ENCODE data around the gene PIK3R5.
"Not testable (repeated sequence)": the region's sequence is repeated elsewhere in the genome, so short reads cannot be mapped to it uniquely, and the experiment has no call there.

PIK3R5 gene

DNA sequence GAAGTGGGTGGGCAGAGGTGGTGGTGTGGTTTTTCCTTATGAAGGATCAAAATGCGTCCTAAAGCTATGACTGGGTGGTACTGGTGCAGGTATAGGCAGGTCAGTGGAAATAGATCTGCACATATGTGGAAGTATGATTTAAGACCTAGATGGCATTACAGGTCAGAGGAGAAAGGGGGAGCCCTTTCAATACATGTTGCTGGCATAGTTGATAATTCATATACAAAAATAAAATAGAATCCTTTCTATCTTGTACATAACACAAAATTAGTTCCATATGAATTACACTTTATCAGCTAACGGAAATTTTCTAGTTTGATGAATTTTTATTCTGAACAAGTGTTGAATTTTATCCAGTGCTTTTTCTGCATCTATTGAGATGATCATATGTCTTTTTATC, 20.8 kb upstream of the PIK3R5 start:
- no peak for DNase-seq (ENCODE audit: low read depth)

- DNase-seq (ENCODE audit: low read depth) = no peak
Measured at GRCh38 chr17:8985054-8985701, 19.7 kb upstream of the PIK3R5 start.

DNA sequence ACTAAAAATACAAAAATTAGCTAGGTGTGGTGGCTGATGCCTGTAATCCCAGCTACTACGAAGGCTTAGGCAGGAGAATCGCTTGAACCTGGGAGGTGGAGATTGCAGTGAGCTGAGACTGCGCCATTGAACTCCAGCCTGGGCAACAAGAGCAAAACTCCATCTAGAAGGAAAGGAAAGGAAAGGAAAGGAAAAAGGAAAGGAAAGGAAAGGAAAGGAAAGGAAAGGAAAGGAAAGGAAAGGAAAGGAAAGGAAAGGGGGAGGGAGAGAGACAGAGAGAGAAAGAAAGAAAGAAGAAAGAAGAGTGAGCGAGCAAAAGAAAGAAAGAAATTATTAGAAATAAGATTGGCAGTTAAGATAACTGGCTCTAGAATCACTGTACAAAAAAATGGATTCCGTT, 18.7 kb upstream of the PIK3R5 start:
- not testable (repeated sequence) for DNase-seq (ENCODE audit: low read depth)

GRCh38 chr17:8981443-8981842, 15.9 kb upstream of the PIK3R5 start:
- DNase-seq (ENCODE audit: low read depth) = no peak

DNA sequence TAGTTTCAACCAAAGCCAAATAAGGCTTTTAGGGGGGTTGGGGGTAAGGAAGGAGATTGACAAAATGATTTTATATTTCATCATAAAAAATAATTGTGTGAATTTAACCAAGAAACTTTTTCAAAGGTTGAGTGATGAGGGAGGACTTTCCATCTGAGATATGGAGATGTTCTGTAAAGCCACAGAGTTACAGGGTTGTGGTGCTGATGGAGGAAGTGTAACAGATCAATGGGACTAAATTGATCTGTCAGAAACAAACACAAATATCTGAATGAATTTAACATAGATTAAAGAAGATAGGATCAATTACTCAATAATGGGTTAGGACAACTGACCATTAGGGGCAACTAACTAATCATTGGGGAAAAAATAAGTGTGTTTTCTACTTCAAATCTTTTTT, 14.2 kb upstream of the PIK3R5 start:
- DNase-seq (ENCODE audit: low read depth) = no peak

- DNase-seq (ENCODE audit: low read depth) = no peak
Measured at GRCh38 chr17:8976638-8977037, 11.1 kb upstream of the PIK3R5 start.

- DNase-seq (ENCODE audit: low read depth) = no peak
Measured at GRCh38 chr17:8975091-8975725, 9.7 kb upstream of the PIK3R5 start.

- DNase-seq (ENCODE audit: low read depth) = no peak
Measured at GRCh38 chr17:8969901-8970300, 4.4 kb upstream of the PIK3R5 start.

DNA sequence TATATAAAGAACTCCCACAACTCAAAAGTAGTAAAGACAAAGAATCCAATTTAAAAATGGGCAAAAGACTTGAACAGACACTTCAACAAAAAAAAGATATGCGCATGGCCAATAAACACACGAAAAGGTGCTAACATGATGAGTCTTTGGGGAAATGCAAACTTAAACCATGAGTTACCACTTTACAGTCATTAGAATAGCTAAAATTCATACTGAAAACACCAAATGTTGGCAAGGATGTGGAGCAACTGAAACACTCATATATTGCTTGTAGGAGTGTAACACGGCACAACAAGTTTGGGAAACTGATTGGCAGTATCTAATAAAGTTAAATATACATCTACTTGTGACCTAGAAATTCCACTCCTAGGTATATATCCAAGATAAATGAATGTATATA, 3.0 kb upstream of the PIK3R5 start:
- no peak for DNase-seq (ENCODE audit: low read depth)

DNA sequence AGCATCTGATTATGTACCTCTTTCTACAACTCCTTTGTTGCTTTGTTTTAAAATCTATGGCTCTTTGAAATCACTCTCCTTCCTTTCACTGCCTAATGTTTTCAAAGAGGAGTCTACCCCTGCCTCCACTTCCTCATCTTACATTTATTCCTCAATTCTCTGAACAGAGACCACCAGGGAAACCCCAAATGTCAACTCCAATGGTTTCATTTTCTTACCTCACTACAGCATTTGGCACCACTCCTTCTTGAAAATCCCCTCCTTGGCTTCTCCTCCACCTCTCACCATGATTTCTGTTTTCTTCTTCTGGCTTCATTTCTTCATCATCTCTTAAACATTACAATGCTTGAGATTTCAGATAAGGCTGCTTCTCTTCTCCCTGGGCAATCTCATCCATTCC, 2.4 kb upstream of the PIK3R5 start:
- DNase-seq (ENCODE audit: low read depth) = no peak

DNA sequence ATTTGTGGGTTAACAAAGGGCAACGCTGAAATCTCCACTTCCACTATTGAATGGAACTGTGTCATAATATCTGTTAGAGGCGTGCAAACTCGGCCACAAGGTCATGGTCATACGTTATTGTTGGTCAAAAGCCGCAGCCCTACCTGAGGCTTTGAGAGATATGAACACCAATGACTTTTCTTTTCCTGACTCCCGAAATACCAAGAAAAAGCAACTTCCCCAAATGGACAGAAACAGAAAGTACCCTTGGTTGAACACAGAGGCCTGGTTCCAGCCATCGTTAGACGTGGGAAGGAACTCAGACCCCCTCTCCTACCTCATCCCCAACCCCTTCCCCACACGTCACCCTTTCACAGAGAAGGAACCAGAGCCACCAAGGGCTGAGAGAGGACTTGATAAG, 1.4 kb upstream of the PIK3R5 start:
- no peak for DNase-seq (ENCODE audit: low read depth)

- DNase-seq (ENCODE audit: low read depth) = no peak
Measured at GRCh38 chr17:8964801-8965393, 610 bp downstream of the PIK3R5 start.

GRCh38 chr17:8963647-8964258, 1.8 kb downstream of the PIK3R5 start:
- no peak for DNase-seq (ENCODE audit: low read depth)

GRCh38 chr17:8963014-8963413, 2.5 kb downstream of the PIK3R5 start:
- no peak for DNase-seq (ENCODE audit: low read depth)

- DNase-seq (ENCODE audit: low read depth) = no peak
Measured at GRCh38 chr17:8961829-8962228, 3.7 kb downstream of the PIK3R5 start.

DNA sequence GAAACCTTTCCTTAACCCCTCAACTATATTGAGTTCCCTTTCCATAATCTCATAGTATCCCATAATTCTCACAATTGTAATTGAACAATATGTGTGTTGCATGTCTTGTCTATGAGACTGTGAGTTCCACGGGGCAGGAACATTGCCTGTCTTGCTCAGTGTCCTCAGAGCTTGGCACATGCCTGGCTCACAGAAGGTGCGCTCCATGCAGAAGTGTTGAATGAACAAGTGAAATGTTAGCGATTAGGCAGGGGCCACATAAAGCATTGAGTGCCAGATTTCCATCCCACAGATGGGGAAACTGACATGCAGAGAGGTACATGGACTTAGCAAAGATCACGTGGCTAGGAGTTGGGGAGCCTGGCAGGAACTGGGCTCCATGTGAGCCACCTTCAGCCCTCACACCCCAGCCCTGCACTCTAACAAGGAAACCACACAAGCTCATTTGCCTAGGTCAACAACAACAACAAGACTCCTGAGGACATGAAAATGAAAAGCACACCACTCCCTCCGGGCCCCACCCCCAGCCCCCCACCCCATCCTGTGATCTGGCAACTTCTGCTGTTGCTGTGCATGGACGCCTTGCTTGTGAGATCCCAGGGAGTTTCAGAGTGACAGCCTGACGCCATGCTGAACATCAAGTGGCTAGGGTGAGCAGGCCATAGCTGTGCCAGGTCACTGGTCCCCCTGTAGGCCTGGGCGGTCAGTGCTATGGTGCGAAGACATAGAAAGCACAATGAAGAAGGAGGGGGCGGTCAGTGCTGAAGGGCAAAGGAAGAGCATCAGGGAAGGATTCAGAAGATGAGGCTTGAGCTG, 5.0 kb downstream of the PIK3R5 start:
- DNase-seq (ENCODE audit: low read depth) = no peak

DNA sequence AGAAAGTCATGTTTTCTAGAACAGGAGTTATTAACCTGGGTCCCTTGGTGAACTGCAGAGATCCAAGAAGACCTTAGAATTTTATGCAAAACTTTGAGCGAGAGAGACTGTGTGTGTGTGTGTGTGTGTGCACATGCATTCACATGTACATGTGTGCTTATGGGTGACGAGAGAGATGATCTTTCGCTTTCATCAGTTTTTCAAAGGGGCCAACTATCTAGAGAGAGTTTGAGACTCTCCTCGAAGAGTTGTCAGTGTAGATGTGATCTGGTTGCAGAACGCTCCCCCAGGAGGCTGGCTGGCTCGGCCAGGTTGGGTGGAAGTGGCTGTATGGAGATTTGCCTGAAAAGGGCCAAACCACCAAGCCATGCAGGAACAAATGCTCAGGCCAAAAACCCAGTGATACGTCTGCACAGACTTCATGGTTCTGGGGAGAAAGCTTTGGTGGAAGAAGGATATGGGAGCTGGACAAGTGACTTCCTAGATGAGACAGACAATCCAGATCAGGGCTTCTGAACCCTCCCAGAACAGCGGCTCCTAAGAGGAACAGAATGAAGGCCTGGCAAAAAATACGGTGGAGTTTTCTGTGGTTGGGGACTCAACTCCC, 6.1 kb downstream of the PIK3R5 start:
- no peak for DNase-seq (ENCODE audit: low read depth)

GRCh38 chr17:8957721-8958120, 7.8 kb downstream of the PIK3R5 start:
- no peak for DNase-seq (ENCODE audit: low read depth)

- no peak for DNase-seq (ENCODE audit: low read depth)
Measured at GRCh38 chr17:8956465-8956902, 9.0 kb downstream of the PIK3R5 start.

DNA sequence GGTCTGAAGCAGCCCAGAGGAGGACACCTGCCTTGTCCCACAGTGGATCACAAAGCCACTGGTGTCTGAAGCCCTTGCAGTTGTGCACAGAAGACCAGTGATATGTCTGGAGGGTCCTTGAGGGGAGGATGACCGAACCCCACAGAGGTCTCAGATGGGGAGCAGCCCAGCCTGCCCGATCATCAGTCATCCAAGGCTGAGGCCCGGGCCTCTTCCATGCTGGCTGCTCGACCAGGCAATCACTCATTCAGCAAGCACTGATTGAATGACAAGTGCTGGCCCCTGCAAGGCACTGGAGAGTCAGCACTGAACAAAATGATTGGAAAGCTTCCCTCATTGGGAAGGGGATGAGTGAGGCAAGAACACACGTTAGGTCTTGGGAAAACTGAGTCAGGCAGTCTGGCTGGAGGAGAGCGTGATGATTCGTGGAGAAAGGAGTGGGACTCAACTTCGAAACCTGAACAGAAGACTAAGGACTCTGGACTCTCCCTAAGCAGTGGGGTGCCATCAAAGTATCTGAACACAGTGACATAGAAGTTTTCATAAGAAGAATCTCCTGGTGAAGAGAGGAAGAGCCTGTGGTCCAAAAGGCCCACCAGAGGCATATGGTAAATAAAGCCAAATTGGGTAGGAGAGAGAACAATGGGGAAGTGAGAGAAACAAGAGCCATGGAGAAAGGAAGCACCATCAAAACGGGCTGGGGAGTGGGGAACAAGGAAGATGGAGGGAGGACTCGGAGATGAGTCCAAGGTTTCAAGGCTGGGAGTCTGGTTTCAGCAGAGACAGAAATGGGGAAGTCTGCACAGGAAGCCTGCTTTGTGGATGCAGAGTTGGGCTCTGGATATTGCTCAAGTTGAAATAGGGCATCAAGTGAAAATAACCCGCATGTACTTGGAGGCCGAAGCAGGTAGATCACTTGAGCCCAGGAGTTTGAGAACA, 10.2 kb downstream of the PIK3R5 start:
- no peak for DNase-seq (ENCODE audit: low read depth)

DNA sequence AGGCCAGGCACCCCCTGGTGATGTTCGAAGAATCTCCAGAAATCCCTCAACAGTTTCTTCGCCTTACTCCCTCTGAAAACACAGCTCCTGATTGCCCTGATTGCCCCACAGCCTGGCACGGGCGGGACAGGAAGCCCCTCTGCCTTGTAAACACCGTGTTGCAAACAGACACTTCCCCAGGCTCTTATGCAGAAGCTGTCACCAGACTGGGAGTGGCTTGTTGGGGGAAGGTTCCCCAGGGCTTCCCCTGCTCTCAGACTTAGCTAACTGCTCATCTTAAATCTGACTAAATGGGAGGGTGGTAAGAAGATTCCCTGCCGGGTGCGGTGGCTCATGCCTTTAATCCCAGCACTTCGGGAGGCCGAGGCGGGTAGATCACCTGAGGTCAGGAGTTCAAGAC, 11.2 kb downstream of the PIK3R5 start:
- peak; percentile 68 for DNase-seq (ENCODE audit: low read depth)
